HCT116 (cell line): ENCODE data around the gene MYO3B. TPM values are rescaled to one million over a fixed set of nuclear protein-coding genes. Genes with fewer than 3 reads are reported as not detected.

Source experiments
- ATAC-seq: fragments of 200-7000 bp; cut with Tn5 transposase; 2 replicates; pipeline ENCODE4 v1.9.1; 2020; ENCODE audit warnings: mild to moderate bottlenecking, moderate library complexity
- BruUV-seq: library from RNA; stranded (reverse); fragments of 400-500 nt; replicated peaks from 2 replicates; lab custom pipeline; 2021; lab: Mats Ljungman, UMichigan
- CTCF ChIA-PET: fragments of 300-600 bp; sonication (Branson Sonifier 250); formaldehyde crosslinking; loops from one replicate; lab custom pipeline; 2021; ENCODE audit warnings: antibody characterized with exemption; lab: Charles Lee
- POLR2A ChIA-PET: fragments of 300-600, 350-600 bp; sonication (Branson Sonifier 250); formaldehyde crosslinking; loops from one replicate; lab custom pipeline; 2021; ENCODE audit warnings: antibody characterized with exemption; lab: Charles Lee
- RAD21 ChIA-PET, 2 experiments: fragments of 300-600 bp; sonication (Branson Sonifier 250); formaldehyde crosslinking; loops; one replicate each; lab custom pipeline; 2023; ENCODE audit warnings: low total read pairs in 2 of 2; ENCODE audit not compliant: uncharacterized antibody in 2 of 2, unreplicated experiment in 2 of 2, low non-redundant PET in 1 of 2; lab: Charles Lee
- DNase-seq: peaks from one replicate; pipeline ENCODE4 v3.0.0-alpha.2; 2010; ENCODE audit warnings: low read depth, low spot score
- H2AFZ ChIP-seq: fragments of 200-600 bp; shearing (Covaris generic), sonication (generic); 2 replicates; pipeline ENCODE4 v1.6.1; 2017; ENCODE audit warnings: low read depth, mixed run types, mixed read lengths, antibody characterized with exemption, low read length; ENCODE audit not compliant: poor library complexity, severe bottlenecking
- H3K27ac ChIP-seq: 2 replicates; pipeline ENCODE4 v1.5.1; 2012; ENCODE audit warnings: low read depth, low read length
- H3K27me3 ChIP-seq: fragments of 200-600 bp; sonication (generic); 2 replicates; pipeline ENCODE4 v1.6.1; 2016; ENCODE audit warnings: mixed run types, low read length, mixed read lengths; ENCODE audit not compliant: insufficient read depth
- H3K36me3 ChIP-seq, 2 experiments: fragments of 200-500 bp in 1 of 2; fragments of 200-600 bp in 1 of 2; sonication (Bioruptor generic) in 1 of 2; sonication (generic) in 1 of 2; 2 replicates each; pipeline versions ENCODE4 v1.5.1 to v1.6.1; 2014 to 2016; ENCODE audit warnings: low read length in 2 of 2, inconsistent platforms in 1 of 2, mixed read lengths in 1 of 2, mixed run types in 1 of 2; ENCODE audit not compliant: insufficient read depth in 2 of 2, control insufficient read depth in 1 of 2
- H3K4me1 ChIP-seq, 2 experiments: fragments of 200-600 bp in 1 of 2; sonication (generic) in 1 of 2; 2 replicates each; pipeline versions ENCODE4 v1.5.1 to v1.6.1; 2012 to 2017; ENCODE audit warnings: low read length in 2 of 2, inconsistent platforms in 1 of 2, mild to moderate bottlenecking in 1 of 2, mixed read lengths in 1 of 2, mixed run types in 1 of 2, moderate library complexity in 1 of 2; ENCODE audit not compliant: insufficient read depth in 2 of 2, control insufficient read depth in 1 of 2
- H3K4me2 ChIP-seq: fragments of 200-600 bp; sonication (generic); 2 replicates; pipeline ENCODE4 v1.6.1; 2017; ENCODE audit warnings: mixed run types, low read length, mixed read lengths
- H3K4me3 ChIP-seq, 2 experiments: fragments of 200-600 bp in 1 of 2; sonication (generic) in 1 of 2; replicated peaks in 1 of 2; 2 replicates each; pipeline ENCODE4 v1.5.1; 2011 to 2016; ENCODE audit warnings: low read length in 2 of 2, control low read depth in 1 of 2, low read depth in 1 of 2, mild to moderate bottlenecking in 1 of 2, mixed read lengths in 1 of 2, mixed run types in 1 of 2
- H3K79me2 ChIP-seq: fragments of 200-600 bp; sonication (generic); 2 replicates; pipeline ENCODE4 v1.6.1; 2017; ENCODE audit warnings: mild to moderate bottlenecking, mixed run types, low read length, moderate library complexity, mixed read lengths; ENCODE audit not compliant: insufficient read depth
- H3K9ac ChIP-seq: fragments of 200-600 bp; sonication (generic); 2 replicates; pipeline ENCODE4 v1.6.1; 2016; ENCODE audit warnings: low read length, mixed read lengths
- H3K9me2 ChIP-seq: fragments of 200-600 bp; sonication (generic), shearing (Covaris generic); 2 replicates; pipeline ENCODE4 v1.6.1; 2017; ENCODE audit warnings: mixed run types, mild to moderate bottlenecking, moderate library complexity; ENCODE audit not compliant: insufficient read depth
- H3K9me3 ChIP-seq, 2 experiments: fragments of 200-500 bp in 1 of 2; fragments of 200-600 bp in 1 of 2; sonication (Bioruptor generic) in 1 of 2; sonication (generic) in 1 of 2; 2 replicates each; pipeline ENCODE4 v1.6.1; 2014 to 2017; ENCODE audit warnings: low read length in 2 of 2, mixed read lengths in 2 of 2, inconsistent platforms in 1 of 2, low read depth in 1 of 2, mild to moderate bottlenecking in 1 of 2, mixed run types in 1 of 2, moderate library complexity in 1 of 2; ENCODE audit not compliant: control insufficient read depth in 1 of 2, insufficient read depth in 1 of 2
- H4K20me1 ChIP-seq: fragments of 200-600 bp; sonication (generic), shearing (Covaris generic); 2 replicates; pipeline ENCODE4 v1.6.1; 2017; ENCODE audit warnings: mixed run types, mild to moderate bottlenecking, moderate library complexity; ENCODE audit not compliant: insufficient read depth
- CEBPB ChIP-seq: IDR thresholded peaks from 2 replicates; pipeline ENCODE4 v1.6.1; 2012; ENCODE audit warnings: low read depth
- POLR2AphosphoS5 ChIP-seq: IDR thresholded peaks from 2 replicates; pipeline ENCODE4 v1.6.1; 2011; ENCODE audit warnings: mild to moderate bottlenecking, low read depth, low read length, moderate library complexity
- RAD21 ChIP-seq: IDR thresholded peaks from 2 replicates; pipeline ENCODE4 v1.6.1; 2012; ENCODE audit warnings: low read depth, mild to moderate bottlenecking
- SRF ChIP-seq: IDR thresholded peaks from 2 replicates; pipeline ENCODE4 v1.6.1; 2012; ENCODE audit warnings: low read depth
- ZNF274 ChIP-seq: fragments of 200-500 bp; sonication (Bioruptor generic); IDR thresholded peaks from 2 replicates; pipeline ENCODE4 v1.6.1; 2014; ENCODE audit warnings: mild to moderate bottlenecking, low read depth, low read length, inconsistent platforms
- intact Hi-C: fragments of 100-400 bp; cut with micrococcal nuclease; formaldehyde crosslinking; loops from 2 replicates; pipeline ENCODE4 v1.10.0; 2022
- total RNA-seq: library from RNA; stranded (reverse); gene quantifications from one replicate; pipeline ENCODE4 v1.2.1, GENCODE V29; 2021; ENCODE audit not compliant: unreplicated experiment
- TF ChIP-seq, protein P1 (sequence below), 3 experiments: fragments of 200-600 bp in 1 of 3; sonication (generic) in 1 of 3; IDR thresholded peaks in 2 of 3; conservative IDR thresholded peaks in 1 of 3; 2 replicates each; pipeline ENCODE4 v1.5.1; 2012 to 2017; ENCODE audit warnings: low read depth in 2 of 3, low read length in 2 of 3, antibody characterized with exemption in 1 of 3, borderline replicate concordance in 1 of 3, control low read depth in 1 of 3, mild to moderate bottlenecking in 1 of 3, mixed read lengths in 1 of 3, mixed run types in 1 of 3, moderate library complexity in 1 of 3; ENCODE audit not compliant: insufficient read depth in 1 of 3
- TF ChIP-seq, protein P2 (sequence below): IDR thresholded peaks from 2 replicates; pipeline ENCODE4 v1.6.1; 2012; ENCODE audit warnings: low read depth

The MYO3B gene
- total RNA-seq, 1 experiment from 2014 or later: not detected

GRCh38 chr2:170523506-170523905 lies 345.6 kb downstream of the MYO3B start:
- H3K27ac ChIP-seq: no peak overlapping the region
- no peak for DNase-seq
- ATAC-seq: 0 out of 2 replicates have a peak, but pooled peaks have one; percentile 38
- no peaks in the 10 kb centered on the region for H3K9me3 ChIP-seq
- POLR2A ChIA-PET: no interaction called here
- CTCF ChIA-PET: no interaction called here
- H4K20me1 ChIP-seq: no peaks in the 10 kb centered on the region
- H3K9ac ChIP-seq: no peak overlapping the region
- TF ChIP-seq, protein P1, sequence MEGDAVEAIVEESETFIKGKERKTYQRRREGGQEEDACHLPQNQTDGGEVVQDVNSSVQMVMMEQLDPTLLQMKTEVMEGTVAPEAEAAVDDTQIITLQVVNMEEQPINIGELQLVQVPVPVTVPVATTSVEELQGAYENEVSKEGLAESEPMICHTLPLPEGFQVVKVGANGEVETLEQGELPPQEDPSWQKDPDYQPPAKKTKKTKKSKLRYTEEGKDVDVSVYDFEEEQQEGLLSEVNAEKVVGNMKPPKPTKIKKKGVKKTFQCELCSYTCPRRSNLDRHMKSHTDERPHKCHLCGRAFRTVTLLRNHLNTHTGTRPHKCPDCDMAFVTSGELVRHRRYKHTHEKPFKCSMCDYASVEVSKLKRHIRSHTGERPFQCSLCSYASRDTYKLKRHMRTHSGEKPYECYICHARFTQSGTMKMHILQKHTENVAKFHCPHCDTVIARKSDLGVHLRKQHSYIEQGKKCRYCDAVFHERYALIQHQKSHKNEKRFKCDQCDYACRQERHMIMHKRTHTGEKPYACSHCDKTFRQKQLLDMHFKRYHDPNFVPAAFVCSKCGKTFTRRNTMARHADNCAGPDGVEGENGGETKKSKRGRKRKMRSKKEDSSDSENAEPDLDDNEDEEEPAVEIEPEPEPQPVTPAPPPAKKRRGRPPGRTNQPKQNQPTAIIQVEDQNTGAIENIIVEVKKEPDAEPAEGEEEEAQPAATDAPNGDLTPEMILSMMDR (IDR thresholded peaks at IDR 0.05 in 2 of 3, conservative IDR thresholded peaks at IDR 0.05 in 1 of 3; ENCODE audit: borderline replicate concordance in 1 of 3, insufficient read depth in 1 of 3, low read depth in 2 of 3, low read length in 2 of 3): peak in 2 of 3 experiments; percentile 35 to 43; a peak in 3 of 6 replicates
- TF ChIP-seq SRF: no peak
- TF ChIP-seq RAD21: 0 out of 2 replicates have a peak, but pooled peaks have one; percentile 17
- no peaks in the 10 kb centered on the region for H3K27me3 ChIP-seq
- no peak overlapping the region for H2AFZ ChIP-seq
- no peaks in the 10 kb centered on the region for H3K9me2 ChIP-seq
- intact Hi-C loops: no loop called here
- H3K4me3 ChIP-seq: no peak overlapping the region
- no peaks in the 10 kb centered on the region for H3K79me2 ChIP-seq
- H3K36me3 ChIP-seq: no peaks in the 10 kb centered on the region
- peaks cover 11 to 21% of the 10 kb centered on the region in 2 experiments; a peak in 3 of 4 replicates for H3K4me1 ChIP-seq
- RAD21 ChIA-PET: no interaction called here
- H3K4me2 ChIP-seq: no peak overlapping the region; the same call in 1 of the 2 replicates
- no TSS peak for BruUV-seq

DNA sequence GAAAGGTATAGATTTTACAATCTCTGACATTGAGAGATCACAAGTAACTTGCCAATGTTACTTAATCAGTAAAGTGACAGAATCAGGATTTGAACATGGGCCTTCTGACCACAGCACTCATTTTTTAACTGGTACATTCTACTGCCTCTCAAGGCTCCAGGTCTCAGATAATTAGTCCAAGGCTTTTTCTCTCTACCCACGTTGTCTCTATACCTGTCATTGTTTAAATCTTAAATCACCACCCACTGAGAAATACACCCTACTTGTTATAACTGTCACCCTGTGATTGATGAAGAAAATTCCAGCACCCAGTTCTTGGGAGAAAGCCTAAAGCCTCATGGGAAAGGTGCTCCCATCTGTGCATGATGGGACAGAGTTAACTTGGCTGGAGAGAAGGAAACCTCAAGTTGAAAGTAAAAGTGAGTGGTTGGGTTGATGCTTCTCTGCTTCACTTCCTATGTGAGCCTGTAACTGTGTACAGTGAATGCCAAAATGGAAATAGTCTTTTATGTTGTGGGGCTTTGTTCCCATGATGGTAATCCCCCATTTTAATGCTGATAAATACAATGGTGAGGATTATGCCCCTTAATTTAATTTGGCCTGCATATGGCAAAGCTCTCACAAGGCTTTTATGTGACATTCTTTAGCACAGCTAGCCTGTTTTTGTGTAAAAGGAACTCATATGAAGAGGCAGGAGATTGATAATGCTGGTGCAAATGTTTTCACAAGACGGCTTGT lies 347.1 kb downstream of the MYO3B start:
- Histone ChIP-seq H3K9me2 (no peaks in the 10 kb centered on the region), H3K36me3 (no peaks in the 10 kb centered on the region), H3K4me2 (peak overlapping the region; percentile 62), H4K20me1 (no peaks in the 10 kb centered on the region), H3K9ac (no peak overlapping the region), H3K27ac (no peak overlapping the region), H3K79me2 (no peaks in the 10 kb centered on the region), H3K4me3 (no peak overlapping the region; a peak in 1 of 4 replicates), H3K27me3 (no peaks in the 10 kb centered on the region), H2AFZ (peak overlapping the region; percentile 97), H3K4me1 (peaks cover 11 to 21% of the 10 kb centered on the region in 2 experiments; a peak in 3 of 4 replicates), H3K9me3 (no peaks in the 10 kb centered on the region)
- ATAC-seq (peak; percentile 26), DNase-seq (no peak)
- TF ChIP-seq, protein P2, sequence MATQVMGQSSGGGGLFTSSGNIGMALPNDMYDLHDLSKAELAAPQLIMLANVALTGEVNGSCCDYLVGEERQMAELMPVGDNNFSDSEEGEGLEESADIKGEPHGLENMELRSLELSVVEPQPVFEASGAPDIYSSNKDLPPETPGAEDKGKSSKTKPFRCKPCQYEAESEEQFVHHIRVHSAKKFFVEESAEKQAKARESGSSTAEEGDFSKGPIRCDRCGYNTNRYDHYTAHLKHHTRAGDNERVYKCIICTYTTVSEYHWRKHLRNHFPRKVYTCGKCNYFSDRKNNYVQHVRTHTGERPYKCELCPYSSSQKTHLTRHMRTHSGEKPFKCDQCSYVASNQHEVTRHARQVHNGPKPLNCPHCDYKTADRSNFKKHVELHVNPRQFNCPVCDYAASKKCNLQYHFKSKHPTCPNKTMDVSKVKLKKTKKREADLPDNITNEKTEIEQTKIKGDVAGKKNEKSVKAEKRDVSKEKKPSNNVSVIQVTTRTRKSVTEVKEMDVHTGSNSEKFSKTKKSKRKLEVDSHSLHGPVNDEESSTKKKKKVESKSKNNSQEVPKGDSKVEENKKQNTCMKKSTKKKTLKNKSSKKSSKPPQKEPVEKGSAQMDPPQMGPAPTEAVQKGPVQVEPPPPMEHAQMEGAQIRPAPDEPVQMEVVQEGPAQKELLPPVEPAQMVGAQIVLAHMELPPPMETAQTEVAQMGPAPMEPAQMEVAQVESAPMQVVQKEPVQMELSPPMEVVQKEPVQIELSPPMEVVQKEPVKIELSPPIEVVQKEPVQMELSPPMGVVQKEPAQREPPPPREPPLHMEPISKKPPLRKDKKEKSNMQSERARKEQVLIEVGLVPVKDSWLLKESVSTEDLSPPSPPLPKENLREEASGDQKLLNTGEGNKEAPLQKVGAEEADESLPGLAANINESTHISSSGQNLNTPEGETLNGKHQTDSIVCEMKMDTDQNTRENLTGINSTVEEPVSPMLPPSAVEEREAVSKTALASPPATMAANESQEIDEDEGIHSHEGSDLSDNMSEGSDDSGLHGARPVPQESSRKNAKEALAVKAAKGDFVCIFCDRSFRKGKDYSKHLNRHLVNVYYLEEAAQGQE: no peak
- TF ChIP-seq POLR2AphosphoS5 (no peak), ZNF274 (no peak), CEBPB (no peak)
- ChIA-PET RAD21 (no interaction called here), POLR2A (no interaction called here), CTCF (no interaction called here)
- no TSS peak for BruUV-seq
- intact Hi-C loops: no loop called here
